ENCODE data around the gene EFNA5. TPM values are rescaled to one million over a fixed set of nuclear protein-coding genes. Genes with fewer than 3 reads are reported as not detected.

Gene EFNA5
- polyA plus RNA-seq, 1 of the 3 experiments (the other 2 are of a cell fraction) = 0.81 TPM

DNA sequence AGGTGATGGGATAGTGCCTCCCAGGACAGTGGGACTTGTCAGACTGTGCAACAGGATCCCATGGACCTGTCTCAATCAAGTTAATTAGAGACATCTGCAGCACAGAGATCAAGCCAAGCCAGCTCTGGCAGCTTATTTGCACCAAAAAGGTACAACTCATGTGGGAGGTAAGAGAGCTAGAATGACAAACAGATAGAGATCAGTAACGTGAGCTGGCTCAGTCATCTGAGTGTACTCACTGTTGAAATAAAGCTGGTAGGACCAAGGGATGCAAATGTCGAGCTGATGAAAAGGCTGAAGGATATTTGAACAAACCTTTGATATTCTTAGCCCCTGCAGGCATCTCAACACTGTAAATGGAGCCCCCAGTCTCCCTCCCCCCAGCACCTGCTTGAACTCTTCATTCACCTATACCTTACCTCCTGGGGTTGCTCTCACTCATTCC is 198.1 kb downstream of the EFNA5 start:
- Histone ChIP-seq H3K9me2 (no peaks in the 10 kb centered on the region), H3K4me3 (ENCODE audit: low read depth in 2 of 2, low read length in 1 of 2) (no peak overlapping the region), H3K36me3 (replicated peaks in 1 of 2; ENCODE audit: control insufficient read depth in 1 of 2, insufficient read depth in 2 of 2, low read length in 1 of 2) (no peaks in the 10 kb centered on the region), H3K9ac (no peak overlapping the region), H3K27ac (ENCODE audit: low read depth in 2 of 2, low read length in 1 of 2) (no peak overlapping the region), H4K20me1 (ENCODE audit: insufficient read depth) (no peaks in the 10 kb centered on the region), H3K27me3 (ENCODE audit: insufficient read depth) (no peaks in the 10 kb centered on the region), H3F3A (replicated peaks; ENCODE audit: insufficient read depth) (no peaks in the 10 kb centered on the region), H3K4me1 (ENCODE audit: control insufficient read depth in 1 of 2, insufficient read depth in 2 of 2, low read depth in 1 of 2, low read length in 1 of 2) (peaks cover 12 to 13% of the 10 kb centered on the region in 2 experiments), H3K9me3 (no peaks in the 10 kb centered on the region), H3K79me2 (ENCODE audit: insufficient read depth) (no peaks in the 10 kb centered on the region), H3K4me2 (no peak overlapping the region), H2AFZ (ENCODE audit: low read depth) (no peak overlapping the region)
- 50% methylated on average over 2 of the region's 2 CpGs for WGBS (ENCODE audit: low lambda C conversion rate)
- TF ChIP-seq TEAD4 (IDR thresholded peaks at IDR 0.05; ENCODE audit: borderline replicate concordance, insufficient read depth) = no peak
- TF ChIP-seq MXI1 (IDR thresholded peaks at IDR 0.05; ENCODE audit: low read depth, low read length) = no peak
- TF ChIP-seq GATA2 (CRISPR knock-in tag; IDR thresholded peaks at IDR 0.05) = peak; percentile 33; the same call in 1 of the 2 replicates
- no peak for TF ChIP-seq USF1 (IDR thresholded peaks at IDR 0.05; ENCODE audit: borderline replicate concordance, low read depth)
- ChIA-PET POLR2A (no interaction called here), CTCF (no interaction called here)
- DNase-seq = no peak

GRCh38 chr5:107470295-107470582 is 200.5 kb downstream of the EFNA5 start:
- H3F3A ChIP-seq (replicated peaks; ENCODE audit: insufficient read depth) = no peaks in the 10 kb centered on the region
- H3K9ac ChIP-seq = no peak overlapping the region
- H3K4me2 ChIP-seq = 0 out of 2 replicates have a peak overlapping the region, but pooled peaks have one; percentile 12
- WGBS (ENCODE audit: low lambda C conversion rate) = 56% methylated on average over 1 of the region's 1 CpG
- peaks cover 13 to 18% of the 10 kb centered on the region in 2 experiments for H3K4me1 ChIP-seq (ENCODE audit: control insufficient read depth in 1 of 2, insufficient read depth in 2 of 2, low read depth in 1 of 2, low read length in 1 of 2)
- H3K9me2 ChIP-seq = no peaks in the 10 kb centered on the region
- ChIA-PET CTCF (interaction anchor here (0.6 to 1.3 kb wide), 2 partner anchors 10 to 12 kb away, joined by 3 read pairs; no protein-coding TSS in a partner anchor), POLR2A (no interaction called here)
- H3K27me3 ChIP-seq (ENCODE audit: insufficient read depth) = no peaks in the 10 kb centered on the region
- H2AFZ ChIP-seq (ENCODE audit: low read depth) = no peak overlapping the region
- no peaks in the 10 kb centered on the region for H3K9me3 ChIP-seq
- H3K36me3 ChIP-seq (replicated peaks in 1 of 2; ENCODE audit: control insufficient read depth in 1 of 2, insufficient read depth in 2 of 2, low read length in 1 of 2) = no peaks in the 10 kb centered on the region
- TF ChIP-seq FOXJ3 (CRISPR knock-in tag; IDR thresholded peaks at IDR 0.05) = no peak
- 0 out of 2 replicates have a peak, but pooled peaks have one; percentile 29 for TF ChIP-seq MEF2A (IDR thresholded peaks at IDR 0.05; ENCODE audit: borderline replicate concordance, low read depth)
- TF ChIP-seq PBX3 (IDR thresholded peaks at IDR 0.05) = peak; percentile 51; the same call in 1 of the 2 replicates
- no peak for TF ChIP-seq NRF1 (IDR thresholded peaks at IDR 0.05; ENCODE audit: low read depth, low read length)
- TF ChIP-seq USF2 (IDR thresholded peaks at IDR 0.05; ENCODE audit: borderline replicate concordance, low read depth, low read length) = no peak
- TF ChIP-seq NFIC (IDR thresholded peaks at IDR 0.05; ENCODE audit: borderline replicate concordance) = no peak
- no peak for TF ChIP-seq EZH2phosphoT487 (IDR thresholded peaks at IDR 0.05; ENCODE audit: borderline replicate concordance, low read depth)
- TF ChIP-seq FOSL2 (IDR thresholded peaks at IDR 0.05; ENCODE audit: borderline replicate concordance, low read depth) = no peak
- TF ChIP-seq POLR2AphosphoS5 (IDR thresholded peaks at IDR 0.05; ENCODE audit: low read depth, low read length) = no peak
- no peak for TF ChIP-seq SIN3A (IDR thresholded peaks at IDR 0.05; ENCODE audit: borderline replicate concordance, low read depth, low read length)
- TF ChIP-seq TAF1 (IDR thresholded peaks at IDR 0.05; ENCODE audit: borderline replicate concordance, low read depth, low read length) = no peak
- TF ChIP-seq JUND (IDR thresholded peaks at IDR 0.05) = no peak
- TF ChIP-seq, protein P1, sequence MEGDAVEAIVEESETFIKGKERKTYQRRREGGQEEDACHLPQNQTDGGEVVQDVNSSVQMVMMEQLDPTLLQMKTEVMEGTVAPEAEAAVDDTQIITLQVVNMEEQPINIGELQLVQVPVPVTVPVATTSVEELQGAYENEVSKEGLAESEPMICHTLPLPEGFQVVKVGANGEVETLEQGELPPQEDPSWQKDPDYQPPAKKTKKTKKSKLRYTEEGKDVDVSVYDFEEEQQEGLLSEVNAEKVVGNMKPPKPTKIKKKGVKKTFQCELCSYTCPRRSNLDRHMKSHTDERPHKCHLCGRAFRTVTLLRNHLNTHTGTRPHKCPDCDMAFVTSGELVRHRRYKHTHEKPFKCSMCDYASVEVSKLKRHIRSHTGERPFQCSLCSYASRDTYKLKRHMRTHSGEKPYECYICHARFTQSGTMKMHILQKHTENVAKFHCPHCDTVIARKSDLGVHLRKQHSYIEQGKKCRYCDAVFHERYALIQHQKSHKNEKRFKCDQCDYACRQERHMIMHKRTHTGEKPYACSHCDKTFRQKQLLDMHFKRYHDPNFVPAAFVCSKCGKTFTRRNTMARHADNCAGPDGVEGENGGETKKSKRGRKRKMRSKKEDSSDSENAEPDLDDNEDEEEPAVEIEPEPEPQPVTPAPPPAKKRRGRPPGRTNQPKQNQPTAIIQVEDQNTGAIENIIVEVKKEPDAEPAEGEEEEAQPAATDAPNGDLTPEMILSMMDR (IDR thresholded peaks at IDR 0.05) = no peak
- peak; percentile 21; the same call in 1 of the 2 replicates for TF ChIP-seq TCF12 (IDR thresholded peaks at IDR 0.05)
- TF ChIP-seq FOXM1 (IDR thresholded peaks at IDR 0.05; ENCODE audit: low read depth) = no peak
- no peak for TF ChIP-seq MXI1 (IDR thresholded peaks at IDR 0.05; ENCODE audit: low read depth, low read length)
- no peak overlapping the region for H3K4me3 ChIP-seq (ENCODE audit: low read depth in 2 of 2, low read length in 1 of 2)
- DNase-seq = no peak
- no peaks in the 10 kb centered on the region for H4K20me1 ChIP-seq (ENCODE audit: insufficient read depth)
- H3K27ac ChIP-seq (ENCODE audit: low read depth in 2 of 2, low read length in 1 of 2) = peak overlapping the region in 1 of 2 experiments; percentile 40; a peak in 2 of 4 replicates
- H3K79me2 ChIP-seq (ENCODE audit: insufficient read depth) = no peaks in the 10 kb centered on the region

All from SK-N-SH (cell line).